Tibial artery (tissue), 4 donors: ENCODE results near the gene CTF1.

Experiments used
- DNase-seq, 2 donors: peaks; one replicate each; pipeline ENCODE4 v3.0.0-alpha.2; 2019
- H3K27ac ChIP-seq, 2 donors: fragments of 200-600 bp; sonication (generic) in 1 of 2; 1 replicate in 1 of 2; 2 replicates in 1 of 2; pipeline ENCODE4 v1.5.1; 2018 to 2019; ENCODE audit warnings: mild to moderate bottlenecking in 1 of 2
- H3K27me3 ChIP-seq, 2 donors: fragments of 200-600 bp; sonication (generic) in 1 of 2; one replicate each; pipeline versions ENCODE4 v1.5.1 to v1.6.0; 2016 to 2019
- H3K36me3 ChIP-seq, 3 donors: fragments of 200-600 bp; sonication (generic) in 2 of 3; one replicate each; pipeline ENCODE4 v1.5.1; 2016 to 2019; ENCODE audit warnings: mild to moderate bottlenecking in 2 of 3
- H3K4me1 ChIP-seq, 4 donors: fragments of 200-600 bp; sonication (generic) in 2 of 4; 1 replicate in 3 of 4; 2 replicates in 1 of 4; pipeline ENCODE4 v1.5.1; 2016 to 2019
- H3K4me3 ChIP-seq, 2 donors: fragments of 200-600 bp; sonication (generic) in 1 of 2; 1 replicate in 1 of 2; 2 replicates in 1 of 2; pipeline ENCODE4 v1.5.1; 2018 to 2019; ENCODE audit warnings: mild to moderate bottlenecking in 2 of 2
- H3K9me3 ChIP-seq, 3 donors: fragments of 200-600 bp; sonication (generic) in 1 of 3; one replicate each; pipeline ENCODE4 v1.5.1; 2016 to 2019
- intact Hi-C: fragments of 100-400 bp; cut with DNase I; formaldehyde crosslinking; loops from one replicate; pipeline ENCODE4 v1.15.0; 2023; ENCODE audit warnings: low total_unique reads
- TF ChIP-seq, protein P1 (sequence below), 2 experiments: fragments of 200-600 bp in 1 of 2; fragments of 450-650 bp in 1 of 2; IDR thresholded peaks; one replicate each; pipeline ENCODE4 v1.5.1; 2017 to 2019; ENCODE audit warnings: antibody characterized with exemption in 2 of 2, mild to moderate bottlenecking in 1 of 2, moderate library complexity in 1 of 2

CTF1 gene

DNA sequence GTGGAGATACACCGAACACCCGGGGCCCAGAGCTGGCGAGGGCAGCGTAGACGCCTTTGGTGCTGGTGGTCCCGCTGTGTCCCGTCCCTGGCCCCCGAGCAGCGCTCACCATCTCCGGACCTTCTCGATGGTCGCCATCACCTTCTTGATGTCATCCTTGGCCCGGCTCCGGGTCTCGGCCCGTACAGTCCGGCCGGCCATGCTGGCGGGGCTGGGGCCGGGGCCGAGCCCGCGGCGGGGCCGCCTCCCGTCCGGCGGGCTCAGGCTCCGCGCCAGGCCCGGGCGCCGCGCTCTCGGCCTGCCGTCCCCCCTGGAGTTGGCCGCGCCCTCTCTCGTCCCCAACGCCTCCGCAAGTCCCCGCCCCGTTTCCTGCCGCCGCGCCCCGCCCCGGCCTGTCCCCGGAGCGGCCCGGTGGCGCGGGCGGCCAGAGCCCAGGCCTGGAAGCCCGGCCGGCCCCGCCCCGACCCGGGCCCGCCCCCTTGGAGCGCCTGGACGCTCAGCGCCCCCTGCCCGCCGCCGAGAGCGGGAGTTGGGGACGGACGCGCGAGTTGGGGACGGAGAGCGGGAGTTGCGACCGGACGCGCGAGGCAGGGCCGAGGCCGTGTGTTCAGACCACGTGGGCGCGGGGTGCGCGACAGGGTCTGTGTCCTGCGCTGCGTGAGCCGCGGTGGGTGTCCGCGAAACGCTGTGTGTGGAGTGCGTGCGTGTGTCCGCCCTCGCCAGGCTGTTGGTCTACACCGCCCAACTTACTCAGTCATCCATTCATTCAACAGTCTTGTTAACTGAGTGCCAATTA, 2.5 kb upstream of the CTF1 start, which contains the start of gene BCL7C:
BCL7C (minus strand) TSS at position 334 of the 796 bp plus-strand sequence; CDS start at position 201, 133 bp downstream.
- intact Hi-C loops: no loop called here

DNA sequence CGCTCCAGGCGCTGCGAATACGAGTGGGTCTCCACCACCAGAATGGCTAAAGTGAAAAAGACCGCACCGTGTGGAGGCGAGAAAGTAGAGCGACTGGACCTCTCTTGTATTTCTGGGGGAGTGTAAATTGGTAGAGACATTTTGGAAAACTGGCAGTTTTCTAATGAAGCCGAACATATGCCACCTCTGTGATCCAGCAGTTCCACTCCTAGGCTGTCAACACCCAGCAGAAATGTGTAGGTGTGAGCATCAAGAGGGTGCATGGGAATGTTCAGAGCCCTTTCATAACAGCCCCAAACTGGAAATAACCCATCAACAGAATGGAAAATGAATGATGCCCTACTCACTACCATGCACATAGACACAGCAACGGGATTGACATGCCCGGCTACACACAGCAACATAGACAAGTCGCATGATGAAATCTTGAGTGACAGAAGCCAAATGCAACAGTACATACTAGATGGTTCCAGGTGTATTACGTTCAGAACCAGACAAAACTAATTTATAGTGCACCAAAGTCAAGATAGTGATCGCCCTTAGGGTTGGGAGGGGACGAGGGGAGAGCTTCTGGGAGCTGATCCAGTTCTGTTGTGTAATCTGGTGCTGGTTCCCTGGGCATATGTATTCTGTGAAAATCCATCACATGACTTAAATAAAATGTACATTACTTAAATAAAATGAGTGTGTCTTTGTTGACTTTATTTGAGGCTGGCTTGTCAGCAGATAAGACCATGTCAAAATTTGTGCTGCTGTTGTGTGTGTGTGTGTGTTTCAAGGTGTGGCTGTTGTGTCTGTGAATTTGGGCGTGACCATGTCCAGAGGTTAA, 1.7 kb upstream of the CTF1 start:
- Histone ChIP-seq H3K4me1 (peaks cover 0 to 41% (median 40%) of the 10 kb centered on the region in 4 donors), H3K36me3 (peaks cover 4 to 31% (median 16%) of the 10 kb centered on the region in 3 donors), H3K9me3 (no peaks in the 10 kb centered on the region), H3K27ac (peak overlapping the region; percentile 98 to 100), H3K4me3 (peak overlapping the region; percentile 81 to 98), H3K27me3 (no peaks in the 10 kb centered on the region)
- intact Hi-C loops: no loop called here
- DNase-seq: no peak
- TF ChIP-seq, protein P1, sequence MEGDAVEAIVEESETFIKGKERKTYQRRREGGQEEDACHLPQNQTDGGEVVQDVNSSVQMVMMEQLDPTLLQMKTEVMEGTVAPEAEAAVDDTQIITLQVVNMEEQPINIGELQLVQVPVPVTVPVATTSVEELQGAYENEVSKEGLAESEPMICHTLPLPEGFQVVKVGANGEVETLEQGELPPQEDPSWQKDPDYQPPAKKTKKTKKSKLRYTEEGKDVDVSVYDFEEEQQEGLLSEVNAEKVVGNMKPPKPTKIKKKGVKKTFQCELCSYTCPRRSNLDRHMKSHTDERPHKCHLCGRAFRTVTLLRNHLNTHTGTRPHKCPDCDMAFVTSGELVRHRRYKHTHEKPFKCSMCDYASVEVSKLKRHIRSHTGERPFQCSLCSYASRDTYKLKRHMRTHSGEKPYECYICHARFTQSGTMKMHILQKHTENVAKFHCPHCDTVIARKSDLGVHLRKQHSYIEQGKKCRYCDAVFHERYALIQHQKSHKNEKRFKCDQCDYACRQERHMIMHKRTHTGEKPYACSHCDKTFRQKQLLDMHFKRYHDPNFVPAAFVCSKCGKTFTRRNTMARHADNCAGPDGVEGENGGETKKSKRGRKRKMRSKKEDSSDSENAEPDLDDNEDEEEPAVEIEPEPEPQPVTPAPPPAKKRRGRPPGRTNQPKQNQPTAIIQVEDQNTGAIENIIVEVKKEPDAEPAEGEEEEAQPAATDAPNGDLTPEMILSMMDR (IDR thresholded peaks at IDR 0.05): no peak

More for the DNA sequence above, 2.5 kb upstream of the CTF1 start, which contains the start of gene BCL7C:
- H3K9me3 ChIP-seq: no peaks in the 10 kb centered on the region
- TF ChIP-seq, protein P1 (IDR thresholded peaks at IDR 0.05): peak; percentile 36 to 39
- peak; percentile 93 to 97 for DNase-seq
- peaks cover 0 to 41% (median 40%) of the 10 kb centered on the region in 4 donors for H3K4me1 ChIP-seq
- H3K4me3 ChIP-seq: peak within 1 kb of the TSS; percentile 81 to 98
- H3K27ac ChIP-seq: peak within 1 kb of the TSS; percentile 98 to 100
- no peaks in the 10 kb centered on the region for H3K27me3 ChIP-seq
- peaks cover 9 to 34% (median 24%) of the 10 kb centered on the region in 3 donors for H3K36me3 ChIP-seq

DNA sequence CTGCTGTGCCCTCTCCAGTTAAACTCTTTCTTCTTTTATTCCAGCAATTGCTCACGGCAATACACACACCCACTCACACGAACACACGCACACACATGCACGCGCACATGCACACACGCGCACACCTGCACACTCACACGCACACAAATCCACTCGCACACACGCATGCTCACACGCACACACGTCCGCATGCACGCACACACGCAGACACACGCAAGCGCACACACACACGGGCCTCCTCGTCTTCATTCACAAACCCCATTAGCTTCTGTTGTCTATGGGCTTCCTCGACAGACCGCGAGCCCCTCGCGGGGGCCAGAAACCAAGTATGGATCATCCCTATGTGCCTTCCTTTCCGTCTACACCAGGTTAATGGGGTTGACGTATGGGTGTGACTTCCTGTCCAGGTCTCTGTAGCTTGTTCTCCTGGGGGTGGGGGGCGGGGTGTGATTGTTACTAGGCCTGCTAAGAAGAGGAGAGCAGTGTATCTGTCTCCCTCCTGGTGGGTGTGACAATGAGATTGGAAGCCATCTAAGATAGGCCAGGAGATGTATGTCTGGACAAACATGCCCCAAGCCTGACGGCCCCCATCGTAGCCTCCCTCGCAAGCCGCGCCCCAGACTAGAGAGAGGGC, 670 bp upstream of the CTF1 start:
- Histone ChIP-seq H3K4me1 (peaks cover 0 to 41% (median 40%) of the 10 kb centered on the region in 4 donors), H3K27ac (peak overlapping the region; percentile 98 to 100), H3K4me3 (peak overlapping the region; percentile 72 to 75), H3K27me3 (no peaks in the 10 kb centered on the region), H3K9me3 (no peaks in the 10 kb centered on the region), H3K36me3 (peaks cover 0 to 21% (median 11%) of the 10 kb centered on the region in 3 donors)
- TF ChIP-seq, protein P1 (IDR thresholded peaks at IDR 0.05): no peak
- intact Hi-C loops: no loop called here
- no peak for DNase-seq

DNA sequence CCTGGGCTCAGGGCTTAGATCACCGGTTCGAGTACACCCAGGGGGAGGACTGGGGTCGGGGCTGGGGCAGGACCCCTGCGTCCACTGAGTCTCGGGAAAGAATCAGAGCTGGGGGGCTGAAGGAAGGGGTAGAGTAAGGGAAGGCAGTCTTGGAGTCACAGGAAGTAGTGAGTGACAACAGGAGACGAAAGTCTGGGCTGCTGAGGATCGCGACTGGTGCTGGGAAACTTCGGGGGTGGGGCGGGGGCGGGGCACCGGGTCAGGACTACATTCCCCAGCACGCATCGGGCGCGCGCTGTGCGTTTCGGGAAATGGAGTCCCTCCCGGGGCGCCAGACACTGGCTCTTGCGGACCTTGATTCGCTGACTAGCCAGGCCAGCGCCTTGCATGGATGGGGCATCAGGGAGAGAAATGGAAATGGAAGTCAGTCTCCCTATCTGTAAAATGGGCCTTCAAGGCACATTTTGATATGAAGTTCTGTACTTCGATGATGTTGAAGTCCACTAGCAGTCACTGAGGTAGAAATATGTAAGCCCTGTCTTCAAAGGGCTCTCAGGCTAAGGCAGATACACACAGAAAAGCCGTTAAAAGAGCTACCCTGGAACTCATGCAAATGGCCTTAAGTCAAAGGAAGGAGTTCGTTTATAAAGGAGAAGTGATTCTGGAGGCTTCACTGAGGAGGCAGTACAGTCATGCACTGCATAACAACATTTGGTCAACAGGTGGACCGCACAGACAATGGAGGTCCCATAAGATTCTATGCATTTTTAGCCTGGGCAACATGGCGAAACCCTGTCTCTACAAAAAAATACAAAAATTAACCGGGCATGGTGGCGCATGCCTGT, 697 bp downstream of the CTF1 start:
- intact Hi-C loops: no loop called here

More for the DNA sequence above, 697 bp downstream of the CTF1 start:
- H3K27ac ChIP-seq: peak overlapping the region; percentile 98 to 100
- peaks cover 0 to 50% (median 43%) of the 10 kb centered on the region in 4 donors for H3K4me1 ChIP-seq
- H3K36me3 ChIP-seq: peaks cover 0 to 10% (median 0%) of the 10 kb centered on the region in 3 donors
- H3K9me3 ChIP-seq: no peaks in the 10 kb centered on the region
- DNase-seq: peak; percentile 93 to 96
- H3K4me3 ChIP-seq: peak overlapping the region; percentile 72 to 75
- TF ChIP-seq, protein P1 (IDR thresholded peaks at IDR 0.05): no peak
- H3K27me3 ChIP-seq: no peaks in the 10 kb centered on the region
